GM12872 (cell line): ENCODE measurements around the gene S100A1.

Experiments used
- TF ChIP-seq, protein P1 (sequence below): IDR thresholded peaks from 3 replicates; pipeline ENCODE4 v1.5.1; 2011; ENCODE audit warnings: low read depth, mild to moderate bottlenecking, low read length, moderate library complexity; ENCODE audit not compliant: insufficient read depth

The S100A1 gene

GRCh38 chr1:153662269-153662668 is 34.0 kb downstream of the S100A1 start:
- TF ChIP-seq, protein P1, sequence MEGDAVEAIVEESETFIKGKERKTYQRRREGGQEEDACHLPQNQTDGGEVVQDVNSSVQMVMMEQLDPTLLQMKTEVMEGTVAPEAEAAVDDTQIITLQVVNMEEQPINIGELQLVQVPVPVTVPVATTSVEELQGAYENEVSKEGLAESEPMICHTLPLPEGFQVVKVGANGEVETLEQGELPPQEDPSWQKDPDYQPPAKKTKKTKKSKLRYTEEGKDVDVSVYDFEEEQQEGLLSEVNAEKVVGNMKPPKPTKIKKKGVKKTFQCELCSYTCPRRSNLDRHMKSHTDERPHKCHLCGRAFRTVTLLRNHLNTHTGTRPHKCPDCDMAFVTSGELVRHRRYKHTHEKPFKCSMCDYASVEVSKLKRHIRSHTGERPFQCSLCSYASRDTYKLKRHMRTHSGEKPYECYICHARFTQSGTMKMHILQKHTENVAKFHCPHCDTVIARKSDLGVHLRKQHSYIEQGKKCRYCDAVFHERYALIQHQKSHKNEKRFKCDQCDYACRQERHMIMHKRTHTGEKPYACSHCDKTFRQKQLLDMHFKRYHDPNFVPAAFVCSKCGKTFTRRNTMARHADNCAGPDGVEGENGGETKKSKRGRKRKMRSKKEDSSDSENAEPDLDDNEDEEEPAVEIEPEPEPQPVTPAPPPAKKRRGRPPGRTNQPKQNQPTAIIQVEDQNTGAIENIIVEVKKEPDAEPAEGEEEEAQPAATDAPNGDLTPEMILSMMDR, result no peak

- TF ChIP-seq, protein P1, result no peak
These were observed 35.0 kb downstream of the S100A1 start for GRCh38 chr1:153663211-153663610.

GRCh38 chr1:153667439-153667838 is 39.2 kb downstream of the S100A1 start:
- TF ChIP-seq, protein P1, result no peak

DNA sequence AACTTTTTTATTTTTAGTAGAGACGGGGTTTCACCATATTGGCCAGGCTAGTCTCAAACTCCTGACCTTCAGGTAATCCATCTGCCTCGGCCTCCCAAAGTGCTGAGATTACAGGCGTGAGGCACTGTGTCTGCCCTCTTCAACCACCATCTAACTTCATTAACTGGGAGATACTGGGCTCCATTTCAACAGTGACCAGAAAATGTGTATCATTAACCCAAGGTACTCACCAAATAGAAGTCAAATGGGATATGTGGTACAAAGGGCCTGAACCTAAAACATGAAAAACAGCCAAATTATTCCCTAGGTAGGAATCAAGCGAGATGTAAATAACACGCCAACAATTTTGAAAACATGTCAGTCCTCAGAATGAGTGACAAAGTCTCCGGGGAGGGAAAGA is 41.4 kb downstream of the S100A1 start:
- TF ChIP-seq, protein P1, result no peak

- TF ChIP-seq, protein P1, result no peak
These were observed 42.1 kb downstream of the S100A1 start for GRCh38 chr1:153670257-153670858.

DNA sequence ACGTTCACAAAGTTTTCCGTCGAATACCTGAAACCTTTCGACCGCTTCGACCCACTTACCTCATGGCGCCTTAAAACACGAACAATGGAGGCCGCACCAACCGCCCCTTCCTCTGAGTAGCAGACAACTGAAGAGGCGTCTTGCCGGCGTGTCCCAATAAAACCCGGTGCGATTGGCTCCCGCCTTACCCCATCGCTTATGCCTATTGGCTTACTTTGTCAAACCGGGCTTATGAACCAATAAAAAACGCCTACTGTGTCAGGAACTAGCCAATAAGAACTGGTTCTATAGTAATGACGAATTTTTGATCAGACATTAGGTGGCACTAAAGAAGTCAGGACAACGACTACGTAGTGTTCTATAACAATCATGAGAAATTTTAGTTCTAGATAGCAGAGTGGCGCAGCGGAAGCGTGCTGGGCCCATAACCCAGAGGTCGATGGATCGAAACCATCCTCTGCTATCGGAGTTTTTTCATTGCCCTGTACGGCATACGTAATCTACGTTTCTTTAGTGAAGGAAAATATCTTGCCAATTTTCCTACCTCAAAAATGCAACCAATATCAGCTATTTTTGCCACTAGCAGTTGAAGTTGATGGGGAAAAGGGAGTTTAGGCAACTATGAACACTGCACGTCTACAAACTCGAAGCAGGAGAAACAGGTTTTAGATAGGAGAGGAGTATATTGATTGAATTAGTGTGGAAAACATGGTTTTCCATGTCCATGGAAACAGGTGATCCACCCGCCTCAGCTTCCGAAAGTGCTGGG is 42.8 kb downstream of the S100A1 start, which contains the start of gene ILF2:
ILF2 (minus strand) TSS at position 135 of the 769 bp plus-strand sequence; CDS start at position 64, 71 bp downstream.
- TF ChIP-seq, protein P1, result peak; percentile 24; the same call in 1 of the 3 replicates

GRCh38 chr1:153673511-153673910 is 45.3 kb downstream of the S100A1 start:
- TF ChIP-seq, protein P1, result no peak
